Measurements from ENCODE around the gene L3MBTL2.

- TF ChIP-seq TCF12 (IDR thresholded peaks at IDR 0.05; ENCODE audit: low read depth) (0 out of 2 replicates have a peak, but pooled peaks have one; percentile 38), EGR1 (IDR thresholded peaks at IDR 0.05) (no peak), CREB1 (IDR thresholded peaks at IDR 0.05; ENCODE audit: low read depth) (no peak; the same call in 1 of the 2 replicates), FOXM1 (IDR thresholded peaks at IDR 0.05; ENCODE audit: borderline replicate concordance, low read depth) (0 out of 2 replicates have a peak, but pooled peaks have one; percentile 19), NFIC (IDR thresholded peaks at IDR 0.05) (no peak)
- TF ChIP-seq, protein P1, sequence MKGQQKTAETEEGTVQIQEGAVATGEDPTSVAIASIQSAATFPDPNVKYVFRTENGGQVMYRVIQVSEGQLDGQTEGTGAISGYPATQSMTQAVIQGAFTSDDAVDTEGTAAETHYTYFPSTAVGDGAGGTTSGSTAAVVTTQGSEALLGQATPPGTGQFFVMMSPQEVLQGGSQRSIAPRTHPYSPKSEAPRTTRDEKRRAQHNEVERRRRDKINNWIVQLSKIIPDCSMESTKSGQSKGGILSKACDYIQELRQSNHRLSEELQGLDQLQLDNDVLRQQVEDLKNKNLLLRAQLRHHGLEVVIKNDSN (IDR thresholded peaks at IDR 0.05): peak; percentile 38; the same call in 1 of the 2 replicates
Observed at GRCh38 chr22:41204992-41205900, at the start of gene L3MBTL2.
